ENCODE results near the gene PARP4. TPM values are rescaled to one million over a fixed set of nuclear protein-coding genes. Genes with fewer than 3 reads are reported as not detected.
"Not testable (repeated sequence)": the region's sequence is repeated elsewhere in the genome, so short reads cannot be mapped to it uniquely, and the experiment has no call there.

The PARP4 gene
- total RNA-seq, 2 experiments from 2014 or later: 29.5 to 29.6 TPM

GRCh38 chr13:24502533-24503378, 9.8 kb downstream of the PARP4 start:
- Histone ChIP-seq H3K36me3 (ENCODE audit: insufficient read depth, low read length) (peaks cover 76% of the 10 kb centered on the region), H3K4me3 (ENCODE audit: low read length) (no peak overlapping the region), H3K27ac (ENCODE audit: low read depth in 1 of 2, low read length in 2 of 2) (no peak overlapping the region), H3K27me3 (ENCODE audit: control insufficient read depth in 1 of 2, insufficient read depth in 2 of 2, low read length in 2 of 2) (no peaks in the 10 kb centered on the region), H3K4me1 (ENCODE audit: insufficient read depth, low read length) (peaks cover 10% of the 10 kb centered on the region), H3K9me3 (ENCODE audit: control insufficient read depth in 1 of 2, insufficient read depth in 1 of 2, low read length in 2 of 2) (no peaks in the 10 kb centered on the region)
- ATAC-seq (ENCODE audit: poor library complexity) (no peak), DNase-seq (no peak)
- H3K4me3 Mint-ChIP-seq: no peak overlapping the region
- H3K9me3 Mint-ChIP-seq: no peaks in the 10 kb centered on the region
- peaks cover 20% of the 10 kb centered on the region for H3K4me1 Mint-ChIP-seq (ENCODE audit: low read depth)
- CTCF ChIA-PET: no interaction called here
- peaks cover 79% of the 10 kb centered on the region for H3K36me3 Mint-ChIP-seq (ENCODE audit: low read depth)
- POLR2A ChIA-PET: no interaction called here
- peak overlapping the region; percentile 62 for H3K27ac Mint-ChIP-seq
- no peaks in the 10 kb centered on the region for H3K27me3 Mint-ChIP-seq
- intact Hi-C loops (cut with DNase I, micrococcal nuclease): no loop called here
- TF ChIP-seq CTCF (IDR thresholded peaks at IDR 0.05): no peak

- ChIA-PET POLR2A (no interaction called here), CTCF (no interaction called here)
- Mint-ChIP-seq H3K9me3 (no peaks in the 10 kb centered on the region), H3K27me3 (no peaks in the 10 kb centered on the region), H3K4me1 (ENCODE audit: low read depth) (peaks cover 14% of the 10 kb centered on the region), H3K4me3 (no peak overlapping the region), H3K36me3 (ENCODE audit: low read depth) (peaks cover 85% of the 10 kb centered on the region), H3K27ac (no peak overlapping the region)
- Histone ChIP-seq H3K36me3 (ENCODE audit: insufficient read depth, low read length) (peaks cover 84% of the 10 kb centered on the region), H3K27me3 (ENCODE audit: control insufficient read depth in 1 of 2, insufficient read depth in 2 of 2, low read length in 2 of 2) (no peaks in the 10 kb centered on the region), H3K4me1 (ENCODE audit: insufficient read depth, low read length) (peaks cover 4% of the 10 kb centered on the region), H3K27ac (ENCODE audit: low read depth in 1 of 2, low read length in 2 of 2) (no peak overlapping the region), H3K9me3 (ENCODE audit: control insufficient read depth in 1 of 2, insufficient read depth in 1 of 2, low read length in 2 of 2) (no peaks in the 10 kb centered on the region), H3K4me3 (ENCODE audit: low read length) (no peak overlapping the region)
- ATAC-seq (ENCODE audit: poor library complexity): no peak
- intact Hi-C loops (cut with DNase I, micrococcal nuclease): no loop called here
- no peak for DNase-seq
- no peak for TF ChIP-seq CTCF (IDR thresholded peaks at IDR 0.05)
Observed at GRCh38 chr13:24500977-24501376, 11.6 kb downstream of the PARP4 start.

- ATAC-seq (ENCODE audit: poor library complexity) (no peak), DNase-seq (no peak)
- H3K27ac ChIP-seq (ENCODE audit: low read depth in 1 of 2, low read length in 2 of 2): no peak overlapping the region
- TF ChIP-seq CTCF (IDR thresholded peaks at IDR 0.05): no peak
- CTCF ChIA-PET: no interaction called here
- peaks cover 95% of the 10 kb centered on the region for H3K36me3 ChIP-seq (ENCODE audit: insufficient read depth, low read length)
- Mint-ChIP-seq H3K27ac (no peak overlapping the region), H3K36me3 (ENCODE audit: low read depth) (peaks cover 89% of the 10 kb centered on the region), H3K4me3 (no peak overlapping the region), H3K27me3 (no peaks in the 10 kb centered on the region), H3K9me3 (no peaks in the 10 kb centered on the region), H3K4me1 (ENCODE audit: low read depth) (peaks cover 5% of the 10 kb centered on the region)
- H3K4me3 ChIP-seq (ENCODE audit: low read length): no peak overlapping the region
- H3K4me1 ChIP-seq (ENCODE audit: insufficient read depth, low read length): no peaks in the 10 kb centered on the region
- intact Hi-C loops (cut with DNase I, micrococcal nuclease): no loop called here
- POLR2A ChIA-PET: no interaction called here
- no peaks in the 10 kb centered on the region for H3K27me3 ChIP-seq (ENCODE audit: control insufficient read depth in 1 of 2, insufficient read depth in 2 of 2, low read length in 2 of 2)
- no peaks in the 10 kb centered on the region for H3K9me3 ChIP-seq (ENCODE audit: control insufficient read depth in 1 of 2, insufficient read depth in 1 of 2, low read length in 2 of 2)
Observed at GRCh38 chr13:24497742-24498141, 14.8 kb downstream of the PARP4 start.

- ATAC-seq (ENCODE audit: poor library complexity); DNase-seq; H3K27ac Mint-ChIP-seq; POLR2A ChIA-PET; H3K4me1 ChIP-seq (ENCODE audit: insufficient read depth, low read length); intact Hi-C loops (cut with DNase I, micrococcal nuclease); H3K27ac ChIP-seq (ENCODE audit: low read depth in 1 of 2, low read length in 2 of 2); H3K4me3 ChIP-seq (ENCODE audit: low read length); H3K4me1 Mint-ChIP-seq (ENCODE audit: low read depth); H3K4me3 Mint-ChIP-seq; H3K27me3 ChIP-seq (ENCODE audit: control insufficient read depth in 1 of 2, insufficient read depth in 2 of 2, low read length in 2 of 2); H3K9me3 ChIP-seq (ENCODE audit: control insufficient read depth in 1 of 2, insufficient read depth in 1 of 2, low read length in 2 of 2); CTCF ChIA-PET; H3K9me3 Mint-ChIP-seq; H3K27me3 Mint-ChIP-seq: not testable (repeated sequence)
- peaks cover 92% of the 10 kb centered on the region for H3K36me3 Mint-ChIP-seq (ENCODE audit: low read depth)
- H3K36me3 ChIP-seq (ENCODE audit: insufficient read depth, low read length): peaks cover 96% of the 10 kb centered on the region
Observed at GRCh38 chr13:24496295-24496694, 16.3 kb downstream of the PARP4 start.

Measured in CD4-positive, alpha-beta T cell (primary cell).